Measurements from ENCODE around the gene CARD10. TPM values are rescaled to one million over a fixed set of nuclear protein-coding genes. Genes with fewer than 3 reads are reported as not detected.
"Not testable (repeated sequence)": the region's sequence is repeated elsewhere in the genome, so short reads cannot be mapped to it uniquely, and the experiment has no call there.

Gene CARD10
- total and polyA plus RNA-seq, 8 donors = 10.3 to 19.7 (median 15.4) TPM

- ATAC-seq = no peak
- DNase-seq = no peak
- Histone ChIP-seq H3K27me3 (peaks cover 0 to 9% of the 10 kb centered on the region in 2 donors), H3K4me1 (peaks cover 23 to 68% of the 10 kb centered on the region in 2 donors), H3K9me3 (no peaks in the 10 kb centered on the region), H3K27ac (no peak overlapping the region), H3K4me3 (no peak overlapping the region), H3K36me3 (no peaks in the 10 kb centered on the region)
- TF ChIP-seq CTCF (IDR thresholded peaks at IDR 0.05) = no peak
- intact Hi-C loops (cut with DNase I) = no loop called here
These were observed 23.7 kb upstream of the CARD10 start for GRCh38 chr22:37542959-37543358.

DNA sequence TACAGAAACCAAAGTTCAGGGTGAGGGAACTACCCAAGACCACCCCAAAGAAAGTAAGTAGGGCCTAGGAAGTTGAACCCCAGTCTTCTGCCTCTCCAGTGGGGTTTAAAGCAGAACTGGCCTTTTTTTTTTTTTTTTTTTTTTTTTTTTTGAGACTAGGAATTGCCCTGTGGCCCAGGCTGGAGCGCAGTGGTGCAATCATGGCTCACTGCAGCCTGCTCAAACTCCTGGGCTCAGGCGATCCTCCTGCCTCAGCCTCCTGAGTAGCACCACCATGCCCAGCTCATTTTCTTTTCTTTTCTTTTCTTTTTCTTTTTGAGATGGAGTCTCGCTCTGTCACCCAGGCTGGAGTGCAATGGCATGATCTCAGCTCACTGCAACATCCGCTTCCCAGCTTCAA lies 23.2 kb upstream of the CARD10 start:
- Histone ChIP-seq H3K4me1 (peaks cover 20 to 66% of the 10 kb centered on the region in 2 donors), H3K27ac (peak overlapping the region; percentile 57 to 59)
- H3K9me3 ChIP-seq; H3K27me3 ChIP-seq; intact Hi-C loops (cut with DNase I); H3K4me3 ChIP-seq; ATAC-seq; H3K36me3 ChIP-seq: not testable (repeated sequence)
- peak in 1 of 4 donors; percentile 10 for DNase-seq

DNA sequence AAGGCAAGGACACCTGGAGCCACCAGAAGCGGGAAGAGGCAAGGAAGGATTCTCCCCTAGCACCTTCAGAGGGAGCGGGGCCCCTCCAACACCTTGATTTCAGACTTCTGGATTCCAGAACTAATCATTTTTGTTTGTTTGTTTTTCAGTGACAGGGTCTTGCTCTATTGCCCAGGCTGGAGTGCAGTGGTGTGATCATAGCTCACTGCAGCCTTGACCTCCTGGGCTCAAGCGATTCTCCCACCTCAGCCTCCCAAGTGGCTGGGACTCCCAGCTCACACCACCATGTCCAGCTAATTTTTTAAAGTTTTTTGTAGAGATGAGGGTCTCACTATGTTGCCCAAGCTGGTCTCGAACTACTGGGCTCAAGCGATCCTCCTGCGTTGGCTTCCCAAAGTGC lies 20.6 kb upstream of the CARD10 start:
- peak in 1 of 4 donors; percentile 9 for DNase-seq
- H3K36me3 ChIP-seq, H3K27me3 ChIP-seq, H3K27ac ChIP-seq, ATAC-seq, H3K4me3 ChIP-seq, H3K9me3 ChIP-seq: not testable (repeated sequence)
- peaks cover 0 to 40% of the 10 kb centered on the region in 2 donors for H3K4me1 ChIP-seq
- intact Hi-C loops (cut with DNase I) = loop anchor here in 1 of 2 donors (5.0 kb wide), 1 partner anchor 53 kb away; no protein-coding TSS in a partner anchor

DNA sequence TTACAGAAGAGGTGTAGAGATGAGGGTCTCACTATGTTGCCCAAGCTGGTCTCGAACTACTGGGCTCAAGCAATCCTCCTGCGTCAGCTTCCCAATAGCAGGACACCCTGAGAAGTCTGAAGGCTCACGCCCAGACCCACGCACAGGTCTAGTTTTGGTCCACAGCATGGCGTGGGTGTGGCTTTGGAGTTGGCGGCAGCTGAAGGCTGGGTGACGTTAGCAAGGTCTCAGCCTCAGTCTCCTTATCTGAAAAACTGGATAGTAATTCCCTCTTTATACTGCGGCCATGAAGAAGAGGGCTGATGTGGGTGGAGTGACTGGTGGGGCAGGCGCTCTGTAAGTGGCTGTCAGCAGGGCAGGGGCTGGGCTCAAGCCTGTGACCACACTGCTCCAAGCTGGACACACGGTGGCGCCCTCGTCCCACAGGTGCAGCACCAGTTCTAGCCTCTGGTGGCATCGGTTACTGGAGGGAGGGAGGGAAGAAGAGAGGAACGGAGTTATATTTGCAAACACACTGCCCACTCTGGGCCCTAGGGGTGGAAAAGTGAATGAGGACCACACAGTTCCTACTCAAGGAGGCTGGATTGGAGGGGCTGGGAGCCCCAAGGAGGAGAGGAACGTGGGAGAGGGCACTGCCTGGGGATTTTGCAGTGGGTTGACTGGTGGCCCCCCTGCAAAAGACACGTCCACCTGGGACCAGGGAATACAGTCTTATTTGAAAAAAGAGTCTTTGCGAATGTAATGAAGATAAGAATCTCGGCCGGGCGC lies 19.6 kb upstream of the CARD10 start:
- Histone ChIP-seq H3K4me1 (peaks cover 6 to 40% of the 10 kb centered on the region in 2 donors), H3K9me3 (no peaks in the 10 kb centered on the region), H3K27ac (peak overlapping the region in 1 of 2 donors; percentile 33), H3K27me3 (no peaks in the 10 kb centered on the region), H3K36me3 (no peaks in the 10 kb centered on the region), H3K4me3 (no peak overlapping the region)
- peak; percentile 96 to 98 for TF ChIP-seq CTCF (IDR thresholded peaks at IDR 0.05)
- intact Hi-C loops (cut with DNase I) = loop anchor here in 1 of 2 donors (5.0 kb wide), 1 partner anchor 54 kb away; no protein-coding TSS in a partner anchor
- DNase-seq = peak; percentile 85 to 98 (median 96)
- ATAC-seq = peak; percentile 97

GRCh38 chr22:37535159-37535558 lies 15.9 kb upstream of the CARD10 start:
- no peak for ATAC-seq
- Histone ChIP-seq H3K36me3 (no peaks in the 10 kb centered on the region), H3K27me3 (no peaks in the 10 kb centered on the region), H3K4me3 (no peak overlapping the region), H3K4me1 (peaks cover 7 to 34% of the 10 kb centered on the region in 2 donors), H3K27ac (no peak overlapping the region), H3K9me3 (no peaks in the 10 kb centered on the region)
- no peak for DNase-seq
- intact Hi-C loops (cut with DNase I) = loop anchor here in 1 of 2 donors (5.0 kb wide), 1 partner anchor 57 kb away; no protein-coding TSS in a partner anchor
- TF ChIP-seq CTCF (IDR thresholded peaks at IDR 0.05) = no peak

- H3K4me3 ChIP-seq = no peak overlapping the region
- DNase-seq = peak in 1 of 4 donors; percentile 12
- TF ChIP-seq CTCF (IDR thresholded peaks at IDR 0.05) = no peak
- H3K9me3 ChIP-seq = no peaks in the 10 kb centered on the region
- ATAC-seq = no peak
- H3K27ac ChIP-seq = no peak overlapping the region
- peaks cover 7 to 31% of the 10 kb centered on the region in 2 donors for H3K4me1 ChIP-seq
- H3K36me3 ChIP-seq = no peaks in the 10 kb centered on the region
- H3K27me3 ChIP-seq = no peaks in the 10 kb centered on the region
- intact Hi-C loops (cut with DNase I) = no loop called here
These were observed 15.2 kb upstream of the CARD10 start for GRCh38 chr22:37534445-37534844.
